ENCODE data around the gene SPN.
"Not testable (repeated sequence)": the region's sequence is repeated elsewhere in the genome, so short reads cannot be mapped to it uniquely, and the experiment has no call there.

Gene SPN

GRCh38 chr16:29678691-29679267, 15.7 kb downstream of the SPN start, which contains the start of gene QPRT:
QPRT (plus strand) TSS chr16:29679180; CDS start chr16:29679198, 18 bp downstream.
- no peak for DNase-seq (ENCODE audit: low read depth)

- no peak for DNase-seq (ENCODE audit: low read depth)
These were observed 17.1 kb downstream of the SPN start for GRCh38 chr16:29680180-29680598.

GRCh38 chr16:29683543-29684090, 20.6 kb downstream of the SPN start:
- no peak for DNase-seq (ENCODE audit: low read depth)

GRCh38 chr16:29684679-29685078, 21.6 kb downstream of the SPN start:
- no peak for DNase-seq (ENCODE audit: low read depth)

- no peak for DNase-seq (ENCODE audit: low read depth)
These were observed 23.8 kb downstream of the SPN start for GRCh38 chr16:29686740-29687332.

- no peak for DNase-seq (ENCODE audit: low read depth)
These were observed 24.7 kb downstream of the SPN start for GRCh38 chr16:29687755-29688154.

- DNase-seq (ENCODE audit: low read depth) = no peak
These were observed 25.1 kb downstream of the SPN start for GRCh38 chr16:29688172-29688571.

GRCh38 chr16:29689490-29690351, 26.7 kb downstream of the SPN start:
- DNase-seq (ENCODE audit: low read depth) = not testable (repeated sequence)

GRCh38 chr16:29692606-29693005, 29.6 kb downstream of the SPN start:
- DNase-seq (ENCODE audit: low read depth) = not testable (repeated sequence)

- no peak for DNase-seq (ENCODE audit: low read depth)
These were observed 31.5 kb downstream of the SPN start for GRCh38 chr16:29694384-29695195.

GRCh38 chr16:29695675-29696074, 32.6 kb downstream of the SPN start:
- DNase-seq (ENCODE audit: low read depth) = not testable (repeated sequence)

GRCh38 chr16:29696881-29697331, 33.9 kb downstream of the SPN start:
- no peak for DNase-seq (ENCODE audit: low read depth)

GRCh38 chr16:29697391-29697790, 34.3 kb downstream of the SPN start:
- no peak for DNase-seq (ENCODE audit: low read depth)

- DNase-seq (ENCODE audit: low read depth) = no peak
These were observed 35.0 kb downstream of the SPN start for GRCh38 chr16:29698042-29698441.

- DNase-seq (ENCODE audit: low read depth) = no peak
These were observed 35.7 kb downstream of the SPN start for GRCh38 chr16:29698484-29699323.

GRCh38 chr16:29699324-29700219, 36.5 kb downstream of the SPN start:
- DNase-seq (ENCODE audit: low read depth) = no peak

GRCh38 chr16:29700253-29700987, 37.4 kb downstream of the SPN start:
- peak; percentile 62 for DNase-seq (ENCODE audit: low read depth)

GRCh38 chr16:29701214-29701555, 38.1 kb downstream of the SPN start:
- no peak for DNase-seq (ENCODE audit: low read depth)

GRCh38 chr16:29702269-29702668, 39.2 kb downstream of the SPN start:
- peak; percentile 1 for DNase-seq (ENCODE audit: low read depth)

All from activated T-cell treated with anti-CD3 and anti-CD28 coated beads for 24 hours (primary cell).